Progenitor cell of endocrine pancreas (in vitro differentiated cells): ENCODE measurements around the gene PRDM8. TPM values are rescaled to one million over a fixed set of nuclear protein-coding genes. Genes with fewer than 3 reads are reported as not detected.

Source experiments
- DNase-seq: peaks from one replicate; pipeline ENCODE4 v3.0.0; 2021; ENCODE audit warnings: low spot score; ENCODE audit not compliant: unreplicated experiment
- H3K27ac Mint-ChIP-seq: 2 replicates; pipeline ENCODE4 v1.8.0; 2021; ENCODE audit warnings: mild to moderate bottlenecking, moderate library complexity, mixed read lengths
- H3K27me3 Mint-ChIP-seq: 2 replicates; pipeline ENCODE4 v1.8.0; 2021; ENCODE audit warnings: mixed read lengths
- H3K36me3 Mint-ChIP-seq: 2 replicates; pipeline ENCODE4 v1.8.0; 2022; ENCODE audit warnings: mixed read lengths; ENCODE audit not compliant: insufficient read depth
- H3K4me1 Mint-ChIP-seq: 2 replicates; pipeline ENCODE4 v1.8.0; 2021; ENCODE audit warnings: low read depth, mixed read lengths
- H3K4me3 Mint-ChIP-seq: 2 replicates; pipeline ENCODE4 v1.8.0; 2021; ENCODE audit warnings: low read depth, mild to moderate bottlenecking, moderate library complexity, mixed read lengths
- H3K9me3 Mint-ChIP-seq: 2 replicates; pipeline ENCODE4 v1.8.0; 2021; ENCODE audit warnings: low read depth, mixed read lengths
- CTCF ChIP-seq: fragments of 200-600 bp; sonication (generic); IDR thresholded peaks from one replicate; pipeline ENCODE4 v1.5.0; 2021; ENCODE audit warnings: antibody characterized with exemption, mild to moderate bottlenecking; ENCODE audit not compliant: unreplicated experiment
- total RNA-seq: library from RNA; stranded (reverse); gene quantifications from 2 replicates; pipeline ENCODE4 v1.2.1, GENCODE V29; 2021

The PRDM8 gene
- total RNA-seq, 1 donor from 2014 or later = 0.38 TPM

- peaks cover 29% of the 10 kb centered on the region for H3K27me3 Mint-ChIP-seq
- DNase-seq = no peak
- no peaks in the 10 kb centered on the region for H3K36me3 Mint-ChIP-seq
- no peak overlapping the region for H3K4me3 Mint-ChIP-seq
- no peaks in the 10 kb centered on the region for H3K4me1 Mint-ChIP-seq
- no peak for TF ChIP-seq CTCF
- no peak overlapping the region for H3K27ac Mint-ChIP-seq
- H3K9me3 Mint-ChIP-seq = no peaks in the 10 kb centered on the region
Observed at GRCh38 chr4:80232707-80233370, 35.5 kb downstream of the PRDM8 start.

GRCh38 chr4:80233390-80233789 is 36.1 kb downstream of the PRDM8 start:
- H3K36me3 Mint-ChIP-seq = no peaks in the 10 kb centered on the region
- H3K27me3 Mint-ChIP-seq = peaks cover 24% of the 10 kb centered on the region
- H3K27ac Mint-ChIP-seq = no peak overlapping the region
- no peaks in the 10 kb centered on the region for H3K4me1 Mint-ChIP-seq
- TF ChIP-seq CTCF = no peak
- H3K4me3 Mint-ChIP-seq = no peak overlapping the region
- DNase-seq = no peak
- no peaks in the 10 kb centered on the region for H3K9me3 Mint-ChIP-seq

- no peaks in the 10 kb centered on the region for H3K9me3 Mint-ChIP-seq
- H3K36me3 Mint-ChIP-seq = no peaks in the 10 kb centered on the region
- TF ChIP-seq CTCF = no peak
- peaks cover 10% of the 10 kb centered on the region for H3K27me3 Mint-ChIP-seq
- no peaks in the 10 kb centered on the region for H3K4me1 Mint-ChIP-seq
- no peak overlapping the region for H3K4me3 Mint-ChIP-seq
- H3K27ac Mint-ChIP-seq = no peak overlapping the region
- no peak for DNase-seq
Observed at GRCh38 chr4:80235451-80235850, 38.1 kb downstream of the PRDM8 start.

DNA sequence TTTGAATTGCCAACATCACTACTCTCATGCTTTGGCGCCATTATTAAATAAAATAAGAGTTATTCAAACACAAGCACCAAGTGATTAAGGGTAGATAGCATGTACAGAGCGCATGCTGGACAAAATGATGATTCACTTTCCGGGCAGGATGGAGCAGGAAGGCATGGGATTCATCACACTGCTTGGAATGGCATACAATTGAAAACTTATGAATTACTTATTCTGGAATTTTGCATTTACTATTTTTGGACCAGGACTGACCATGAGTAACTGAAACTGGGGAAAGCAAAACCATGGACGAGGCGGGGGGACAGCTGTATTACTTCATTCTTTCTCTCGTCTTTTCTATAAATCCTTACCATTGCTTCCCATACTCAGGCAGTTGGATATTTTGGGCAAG is 40.7 kb downstream of the PRDM8 start:
- no peak overlapping the region for H3K27ac Mint-ChIP-seq
- H3K4me3 Mint-ChIP-seq = no peak overlapping the region
- no peak for DNase-seq
- H3K27me3 Mint-ChIP-seq = peaks cover 4% of the 10 kb centered on the region
- H3K9me3 Mint-ChIP-seq = no peaks in the 10 kb centered on the region
- H3K4me1 Mint-ChIP-seq = no peaks in the 10 kb centered on the region
- TF ChIP-seq CTCF = no peak
- no peaks in the 10 kb centered on the region for H3K36me3 Mint-ChIP-seq

GRCh38 chr4:80239480-80240150 is 42.3 kb downstream of the PRDM8 start:
- no peak for TF ChIP-seq CTCF
- Mint-ChIP-seq H3K27me3 (peaks cover 14% of the 10 kb centered on the region), H3K27ac (no peak overlapping the region), H3K4me1 (no peaks in the 10 kb centered on the region), H3K9me3 (no peaks in the 10 kb centered on the region), H3K4me3 (no peak overlapping the region), H3K36me3 (no peaks in the 10 kb centered on the region)
- no peak for DNase-seq
